Loucy (cell line): ENCODE results near the gene PYCARD.
A peak's percentile ranks its signal among the peaks of the same experiment; 100 is the strongest.

ENCODE experiments used
- H2AFZ ChIP-seq: fragments of 200-600 bp; sonication (generic); 2 replicates; pipeline ENCODE4 v1.6.0; 2016; ENCODE audit warnings: antibody characterized with exemption, mild to moderate bottlenecking, low read length, moderate library complexity
- H3F3A ChIP-seq: fragments of 200-600 bp; 2 replicates; pipeline ENCODE4 v1.6.0; 2016; ENCODE audit warnings: antibody characterized with exemption, low read depth, mild to moderate bottlenecking
- H3K27me3 ChIP-seq: fragments of 200-600 bp; sonication (generic); 2 replicates; pipeline ENCODE4 v1.6.1; 2014; ENCODE audit warnings: low read length, mild to moderate bottlenecking; ENCODE audit not compliant: insufficient read depth, poor library complexity, severe bottlenecking
- H3K36me3 ChIP-seq: fragments of 200-600 bp; sonication (generic); 2 replicates; pipeline ENCODE4 v1.6.1; 2016; ENCODE audit warnings: low read length; ENCODE audit not compliant: insufficient read depth
- H3K4me1 ChIP-seq: fragments of 200-600 bp; sonication (generic); 2 replicates; pipeline ENCODE4 v1.5.1; 2014; ENCODE audit warnings: low read length, mild to moderate bottlenecking; ENCODE audit not compliant: insufficient read depth, poor library complexity, severe bottlenecking
- H3K4me2 ChIP-seq: fragments of 200-600 bp; sonication (generic); 2 replicates; pipeline ENCODE4 v1.6.0; 2014; ENCODE audit warnings: antibody characterized with exemption, low read length, low read depth, mild to moderate bottlenecking; ENCODE audit not compliant: poor library complexity, severe bottlenecking
- H3K4me3 ChIP-seq: fragments of 200-600 bp; sonication (generic); 2 replicates; pipeline ENCODE4 v1.5.1; 2014; ENCODE audit warnings: low read length, mild to moderate bottlenecking, mixed read lengths; ENCODE audit not compliant: poor library complexity, severe bottlenecking
- H3K79me2 ChIP-seq: fragments of 200-600 bp; sonication (generic); 2 replicates; pipeline ENCODE4 v1.6.1; 2014; ENCODE audit warnings: low read length; ENCODE audit not compliant: insufficient read depth
- H3K9ac ChIP-seq: fragments of 200-600 bp; sonication (generic); 2 replicates; pipeline ENCODE4 v1.6.0; 2014; ENCODE audit warnings: mild to moderate bottlenecking, low read depth, low read length, moderate library complexity; ENCODE audit not compliant: poor library complexity, severe bottlenecking
- H3K9me2 ChIP-seq: fragments of 200-600 bp; sonication (generic); replicated peaks from 2 replicates; pipeline ENCODE4 v1.6.1; 2016; ENCODE audit warnings: low read depth, low read length, mixed read lengths
- H3K9me3 ChIP-seq: fragments of 200-600 bp; sonication (generic); 2 replicates; pipeline ENCODE4 v1.6.1; 2014; ENCODE audit warnings: mild to moderate bottlenecking, antibody characterized with exemption, low read length, low read depth; ENCODE audit not compliant: insufficient read depth
- H4K20me1 ChIP-seq: fragments of 200-600 bp; sonication (generic); 2 replicates; pipeline ENCODE4 v1.6.0; 2014; ENCODE audit warnings: antibody characterized with exemption, low read length, mild to moderate bottlenecking; ENCODE audit not compliant: insufficient read depth, poor library complexity, severe bottlenecking
- EZH2phosphoT487 ChIP-seq: fragments of 200-600 bp; IDR thresholded peaks from 2 replicates; pipeline ENCODE4 v1.6.1; 2018; ENCODE audit warnings: antibody characterized with exemption, mild to moderate bottlenecking, moderate library complexity, borderline replicate concordance
- TF ChIP-seq, protein P1 (sequence below): fragments of 200-600 bp; sonication (generic); conservative IDR thresholded peaks from 2 replicates; pipeline ENCODE4 v1.5.1; 2014; ENCODE audit warnings: mild to moderate bottlenecking, antibody characterized with exemption, low read length

The PYCARD gene

DNA sequence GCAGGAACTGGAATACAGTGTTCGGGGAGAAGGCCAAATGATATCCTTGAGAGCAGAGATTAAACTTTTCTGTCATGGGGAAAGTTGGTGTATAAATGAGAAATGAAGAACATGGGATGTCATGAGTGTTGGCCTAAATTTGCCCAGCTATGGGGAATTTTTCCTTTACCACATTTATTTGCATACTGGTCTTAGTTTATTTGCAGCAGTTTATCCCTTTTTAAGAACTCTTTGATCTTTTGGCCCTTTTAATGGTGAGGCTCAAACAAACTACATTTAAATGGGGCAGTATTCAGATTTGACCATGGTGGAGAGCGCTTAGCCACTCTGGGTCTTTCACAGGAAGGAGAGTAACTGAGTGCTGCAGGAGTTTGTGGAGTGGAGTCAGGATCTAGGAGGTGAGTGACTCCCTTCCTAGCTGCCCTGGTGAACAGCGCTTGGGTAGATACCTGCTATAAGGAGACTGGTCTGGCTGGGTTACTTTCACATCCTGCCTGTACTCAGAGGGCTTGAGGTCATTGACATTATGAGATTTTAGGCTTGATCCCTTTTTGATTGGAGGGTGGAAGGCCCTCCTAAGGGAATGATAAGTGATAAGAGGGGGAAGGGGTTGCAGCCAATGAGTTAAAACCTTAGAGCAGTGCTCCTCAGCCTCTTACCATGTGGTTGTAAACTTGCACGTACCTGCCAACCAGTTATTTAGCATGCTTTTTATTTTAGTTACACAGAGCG is 10.7 kb downstream of the PYCARD start:
- Histone ChIP-seq H3K9me3 (no peaks in the 10 kb centered on the region), H3K79me2 (peaks cover 93% of the 10 kb centered on the region), H3F3A (peaks cover 17% of the 10 kb centered on the region), H3K27me3 (no peaks in the 10 kb centered on the region), H3K9me2 (no peaks in the 10 kb centered on the region), H2AFZ (no peak overlapping the region), H4K20me1 (peaks cover 95% of the 10 kb centered on the region), H3K4me3 (no peak overlapping the region), H3K9ac (no peak overlapping the region), H3K4me1 (peaks cover 17% of the 10 kb centered on the region), H3K4me2 (no peak overlapping the region), H3K36me3 (peaks cover 97% of the 10 kb centered on the region)
- no peak for TF ChIP-seq EZH2phosphoT487
- TF ChIP-seq, protein P1, sequence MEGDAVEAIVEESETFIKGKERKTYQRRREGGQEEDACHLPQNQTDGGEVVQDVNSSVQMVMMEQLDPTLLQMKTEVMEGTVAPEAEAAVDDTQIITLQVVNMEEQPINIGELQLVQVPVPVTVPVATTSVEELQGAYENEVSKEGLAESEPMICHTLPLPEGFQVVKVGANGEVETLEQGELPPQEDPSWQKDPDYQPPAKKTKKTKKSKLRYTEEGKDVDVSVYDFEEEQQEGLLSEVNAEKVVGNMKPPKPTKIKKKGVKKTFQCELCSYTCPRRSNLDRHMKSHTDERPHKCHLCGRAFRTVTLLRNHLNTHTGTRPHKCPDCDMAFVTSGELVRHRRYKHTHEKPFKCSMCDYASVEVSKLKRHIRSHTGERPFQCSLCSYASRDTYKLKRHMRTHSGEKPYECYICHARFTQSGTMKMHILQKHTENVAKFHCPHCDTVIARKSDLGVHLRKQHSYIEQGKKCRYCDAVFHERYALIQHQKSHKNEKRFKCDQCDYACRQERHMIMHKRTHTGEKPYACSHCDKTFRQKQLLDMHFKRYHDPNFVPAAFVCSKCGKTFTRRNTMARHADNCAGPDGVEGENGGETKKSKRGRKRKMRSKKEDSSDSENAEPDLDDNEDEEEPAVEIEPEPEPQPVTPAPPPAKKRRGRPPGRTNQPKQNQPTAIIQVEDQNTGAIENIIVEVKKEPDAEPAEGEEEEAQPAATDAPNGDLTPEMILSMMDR: no peak

DNA sequence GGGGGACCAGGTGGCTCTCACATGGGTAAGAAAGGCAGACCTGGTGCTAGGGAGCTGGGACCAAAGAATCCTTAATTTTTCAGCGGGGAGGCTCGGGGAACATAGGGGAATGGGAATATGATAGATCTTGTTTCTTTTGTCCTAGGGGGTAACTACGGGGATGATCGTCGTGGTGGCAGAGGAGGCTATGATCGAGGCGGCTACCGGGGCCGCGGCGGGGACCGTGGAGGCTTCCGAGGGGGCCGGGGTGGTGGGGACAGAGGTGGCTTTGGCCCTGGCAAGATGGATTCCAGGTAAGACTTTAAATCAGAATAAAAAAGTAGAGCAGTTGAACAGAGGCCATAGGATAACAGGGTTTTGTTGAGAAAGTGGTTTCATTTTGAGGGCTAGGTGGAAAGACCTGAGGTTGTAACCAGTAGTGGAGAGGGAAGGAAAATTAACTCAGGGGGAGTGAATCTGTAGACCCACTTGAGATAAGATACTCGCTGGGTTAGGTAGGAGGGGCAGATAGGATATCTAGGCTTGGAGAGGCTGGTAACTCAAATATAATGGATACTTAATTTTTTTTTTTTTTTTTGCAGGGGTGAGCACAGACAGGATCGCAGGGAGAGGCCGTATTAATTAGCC is 11.6 kb downstream of the PYCARD start:
- Histone ChIP-seq H3K4me1 (peaks cover 26% of the 10 kb centered on the region), H3K27me3 (no peaks in the 10 kb centered on the region), H3K4me2 (no peak overlapping the region), H2AFZ (no peak overlapping the region), H3F3A (peaks cover 17% of the 10 kb centered on the region), H4K20me1 (peaks cover 95% of the 10 kb centered on the region), H3K79me2 (peaks cover 98% of the 10 kb centered on the region), H3K9me2 (no peaks in the 10 kb centered on the region), H3K36me3 (peaks cover 100% of the 10 kb centered on the region), H3K9ac (no peak overlapping the region), H3K9me3 (no peaks in the 10 kb centered on the region), H3K4me3 (no peak overlapping the region)
- TF ChIP-seq, protein P1: no peak
- no peak for TF ChIP-seq EZH2phosphoT487

DNA sequence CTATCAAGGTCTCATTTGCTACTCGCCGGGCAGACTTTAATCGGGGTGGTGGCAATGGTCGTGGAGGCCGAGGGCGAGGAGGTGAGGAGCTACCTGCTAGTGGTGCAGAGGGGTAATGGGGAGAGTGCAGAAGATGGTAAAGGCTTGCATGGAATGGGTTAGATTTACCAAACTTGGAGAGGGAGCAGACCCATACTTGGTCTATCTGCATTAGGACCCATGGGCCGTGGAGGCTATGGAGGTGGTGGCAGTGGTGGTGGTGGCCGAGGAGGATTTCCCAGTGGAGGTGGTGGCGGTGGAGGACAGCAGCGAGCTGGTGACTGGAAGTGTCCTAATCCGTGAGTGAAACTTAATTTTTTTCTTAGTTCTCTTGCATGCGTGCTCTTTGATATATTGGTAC is 12.5 kb downstream of the PYCARD start:
- no peak for TF ChIP-seq EZH2phosphoT487
- Histone ChIP-seq H3K4me2 (peak overlapping the region; percentile 95), H3K79me2 (peaks cover 98% of the 10 kb centered on the region), H2AFZ (no peak overlapping the region), H3K4me3 (no peak overlapping the region), H3K9ac (no peak overlapping the region), H3F3A (peaks cover 15% of the 10 kb centered on the region), H3K27me3 (no peaks in the 10 kb centered on the region), H3K36me3 (peaks cover 100% of the 10 kb centered on the region), H3K9me2 (no peaks in the 10 kb centered on the region), H3K9me3 (no peaks in the 10 kb centered on the region), H3K4me1 (peaks cover 35% of the 10 kb centered on the region), H4K20me1 (peaks cover 95% of the 10 kb centered on the region)
